ENCODE measurements around the gene CADM1. TPM values are rescaled to one million over a fixed set of nuclear protein-coding genes. Genes with fewer than 3 reads are reported as not detected.

CADM1 gene
- total and polyA plus RNA-seq, 2 experiments from 2014 or later, result 48.4 to 54.3 TPM

- no peaks in the 10 kb centered on the region for H3K9me3 ChIP-seq (ENCODE audit: low read depth)
- H2AFZ ChIP-seq, result no peak overlapping the region
- DNase-seq (ENCODE audit: low spot score), result no peak
- peaks cover 2% of the 10 kb centered on the region for H3K79me2 ChIP-seq
- H4K20me1 ChIP-seq (ENCODE audit: insufficient read depth, poor library complexity, severe bottlenecking), result no peaks in the 10 kb centered on the region
- no peak overlapping the region for H3K4me2 ChIP-seq
- no peaks in the 10 kb centered on the region for H3K36me3 ChIP-seq (replicated peaks; ENCODE audit: insufficient read depth, low read depth)
- no peak for TF ChIP-seq EZH2 (IDR thresholded peaks at IDR 0.05; ENCODE audit: borderline replicate concordance)
- H3K27ac ChIP-seq, result no peak overlapping the region
- H3K9me2 ChIP-seq (replicated peaks; ENCODE audit: insufficient read depth), result no peaks in the 10 kb centered on the region
- no peaks in the 10 kb centered on the region for H3K4me1 ChIP-seq (ENCODE audit: insufficient read depth)
- H3K27me3 ChIP-seq, result no peaks in the 10 kb centered on the region
- no peak overlapping the region for H3K4me3 ChIP-seq
Measured at GRCh38 chr11:115456019-115456418, 48.2 kb downstream of the CADM1 start.

GRCh38 chr11:115455613-115456012, 48.6 kb downstream of the CADM1 start:
- Histone ChIP-seq H3K9me3 (ENCODE audit: low read depth) (no peaks in the 10 kb centered on the region), H3K79me2 (peaks cover under 1% of the 10 kb centered on the region), H3K4me2 (no peak overlapping the region), H3K4me1 (ENCODE audit: insufficient read depth) (no peaks in the 10 kb centered on the region), H3K4me3 (no peak overlapping the region), H3K9me2 (replicated peaks; ENCODE audit: insufficient read depth) (no peaks in the 10 kb centered on the region), H4K20me1 (ENCODE audit: insufficient read depth, poor library complexity, severe bottlenecking) (no peaks in the 10 kb centered on the region), H3K36me3 (replicated peaks; ENCODE audit: insufficient read depth, low read depth) (no peaks in the 10 kb centered on the region), H2AFZ (no peak overlapping the region), H3K27ac (no peak overlapping the region), H3K27me3 (no peaks in the 10 kb centered on the region)
- WGBS (ENCODE audit: low lambda C conversion rate, missing lambda C conversion rate), result 74% methylated on average over 4 of the region's 4 CpGs
- no peak for TF ChIP-seq EZH2phosphoT487 (IDR thresholded peaks at IDR 0.05; ENCODE audit: low read depth, severe bottlenecking, unreplicated experiment)
- no peak for TF ChIP-seq CTCF (IDR thresholded peaks at IDR 0.05; ENCODE audit: poor library complexity)
- no peak for TF ChIP-seq EZH2 (IDR thresholded peaks at IDR 0.05; ENCODE audit: borderline replicate concordance)
- DNase-seq (ENCODE audit: low spot score), result no peak

GRCh38 chr11:115454525-115454924, 49.7 kb downstream of the CADM1 start:
- no peaks in the 10 kb centered on the region for H3K9me2 ChIP-seq (replicated peaks; ENCODE audit: insufficient read depth)
- H3K9me3 ChIP-seq (ENCODE audit: low read depth), result no peaks in the 10 kb centered on the region
- no peak overlapping the region for H3K27ac ChIP-seq
- no peaks in the 10 kb centered on the region for H3K4me1 ChIP-seq (ENCODE audit: insufficient read depth)
- no peaks in the 10 kb centered on the region for H3K36me3 ChIP-seq (replicated peaks; ENCODE audit: insufficient read depth, low read depth)
- no peak for TF ChIP-seq EZH2 (IDR thresholded peaks at IDR 0.05; ENCODE audit: borderline replicate concordance)
- TF ChIP-seq EZH2phosphoT487 (IDR thresholded peaks at IDR 0.05; ENCODE audit: low read depth, severe bottlenecking, unreplicated experiment), result no peak
- no peak overlapping the region for H2AFZ ChIP-seq
- H3K79me2 ChIP-seq, result no peaks in the 10 kb centered on the region
- no peaks in the 10 kb centered on the region for H4K20me1 ChIP-seq (ENCODE audit: insufficient read depth, poor library complexity, severe bottlenecking)
- no peak for DNase-seq (ENCODE audit: low spot score)
- H3K27me3 ChIP-seq, result no peaks in the 10 kb centered on the region
- no peak overlapping the region for H3K4me3 ChIP-seq
- H3K4me2 ChIP-seq, result no peak overlapping the region
- 95% methylated on average over 1 of the region's 1 CpG for WGBS (ENCODE audit: low lambda C conversion rate, missing lambda C conversion rate)

GRCh38 chr11:115453693-115454490, 50.3 kb downstream of the CADM1 start:
- no peak overlapping the region for H2AFZ ChIP-seq
- no peaks in the 10 kb centered on the region for H3K9me3 ChIP-seq (ENCODE audit: low read depth)
- no peaks in the 10 kb centered on the region for H4K20me1 ChIP-seq (ENCODE audit: insufficient read depth, poor library complexity, severe bottlenecking)
- no peaks in the 10 kb centered on the region for H3K27me3 ChIP-seq
- DNase-seq (ENCODE audit: low spot score), result no peak
- H3K79me2 ChIP-seq, result no peaks in the 10 kb centered on the region
- H3K4me2 ChIP-seq, result no peak overlapping the region
- TF ChIP-seq CTCF (IDR thresholded peaks at IDR 0.05; ENCODE audit: poor library complexity) (no peak), EZH2 (IDR thresholded peaks at IDR 0.05; ENCODE audit: borderline replicate concordance) (no peak), EZH2phosphoT487 (IDR thresholded peaks at IDR 0.05; ENCODE audit: low read depth, severe bottlenecking, unreplicated experiment) (no peak)
- no peaks in the 10 kb centered on the region for H3K9me2 ChIP-seq (replicated peaks; ENCODE audit: insufficient read depth)
- H3K27ac ChIP-seq, result no peak overlapping the region
- H3K4me3 ChIP-seq, result no peak overlapping the region
- H3K36me3 ChIP-seq (replicated peaks; ENCODE audit: insufficient read depth, low read depth), result no peaks in the 10 kb centered on the region
- H3K4me1 ChIP-seq (ENCODE audit: insufficient read depth), result no peaks in the 10 kb centered on the region
- WGBS (ENCODE audit: low lambda C conversion rate, missing lambda C conversion rate), result 100% methylated on average over 1 of the region's 1 CpG
